ENCODE measurements around the gene IQGAP3.

IQGAP3 gene

GRCh38 chr1:156492591-156493080 lies 79.7 kb downstream of the IQGAP3 start:
- TF ChIP-seq CTCF (IDR thresholded peaks at IDR 0.05) = no peak
- Histone ChIP-seq H3K9me3 (no peaks in the 10 kb centered on the region), H3K4me1 (ENCODE audit: control insufficient read depth in 1 of 2, insufficient read depth in 1 of 2, low read depth in 1 of 2, low read length in 1 of 2) (peaks cover 38 to 73% of the 10 kb centered on the region in 2 experiments), H3K27me3 (no peaks in the 10 kb centered on the region), H3K27ac (peak overlapping the region; percentile 49), H3K4me3 (ENCODE audit: low read depth in 1 of 2, low read length in 1 of 2) (no peak overlapping the region), H3K36me3 (peaks cover 34% of the 10 kb centered on the region)

- H3K9me3 ChIP-seq = no peaks in the 10 kb centered on the region
- no peak for TF ChIP-seq CTCF (IDR thresholded peaks at IDR 0.05)
- H3K36me3 ChIP-seq = peaks cover 35% of the 10 kb centered on the region
- no peak overlapping the region for H3K4me3 ChIP-seq (ENCODE audit: low read depth in 1 of 2, low read length in 1 of 2)
- peak overlapping the region; percentile 49 for H3K27ac ChIP-seq
- no peaks in the 10 kb centered on the region for H3K27me3 ChIP-seq
- peaks cover 38 to 71% of the 10 kb centered on the region in 2 experiments for H3K4me1 ChIP-seq (ENCODE audit: control insufficient read depth in 1 of 2, insufficient read depth in 1 of 2, low read depth in 1 of 2, low read length in 1 of 2)
Measured at GRCh38 chr1:156492013-156492590, 80.3 kb downstream of the IQGAP3 start.

- peaks cover 35% of the 10 kb centered on the region for H3K36me3 ChIP-seq
- peak overlapping the region; percentile 49 for H3K27ac ChIP-seq
- peaks cover 38 to 65% of the 10 kb centered on the region in 2 experiments for H3K4me1 ChIP-seq (ENCODE audit: control insufficient read depth in 1 of 2, insufficient read depth in 1 of 2, low read depth in 1 of 2, low read length in 1 of 2)
- no peak for TF ChIP-seq CTCF (IDR thresholded peaks at IDR 0.05)
- H3K9me3 ChIP-seq = no peaks in the 10 kb centered on the region
- H3K27me3 ChIP-seq = no peaks in the 10 kb centered on the region
- H3K4me3 ChIP-seq (ENCODE audit: low read depth in 1 of 2, low read length in 1 of 2) = peak overlapping the region in 1 of 2 experiments; percentile 2
Measured at GRCh38 chr1:156491151-156491949, 81.0 kb downstream of the IQGAP3 start.

- H3K36me3 ChIP-seq = peaks cover 35% of the 10 kb centered on the region
- H3K27ac ChIP-seq = peak overlapping the region; percentile 49
Measured at GRCh38 chr1:156490401-156491032, 81.8 kb downstream of the IQGAP3 start.

More at GRCh38 chr1:156490401-156491032, 81.8 kb downstream of the IQGAP3 start:
- H3K4me1 ChIP-seq (ENCODE audit: control insufficient read depth in 1 of 2, insufficient read depth in 1 of 2, low read depth in 1 of 2, low read length in 1 of 2) = peaks cover 38 to 60% of the 10 kb centered on the region in 2 experiments
- no peak for TF ChIP-seq CTCF (IDR thresholded peaks at IDR 0.05)
- H3K9me3 ChIP-seq = no peaks in the 10 kb centered on the region
- H3K4me3 ChIP-seq (ENCODE audit: low read depth in 1 of 2, low read length in 1 of 2) = no peak overlapping the region
- H3K27me3 ChIP-seq = no peaks in the 10 kb centered on the region
